ENCODE measurements around the gene XAB2.

XAB2 gene

GRCh38 chr19:7627166-7627565 is 2.2 kb downstream of the XAB2 start:
- Histone ChIP-seq H3K36me3 (ENCODE audit: insufficient read depth, low read length) (peaks cover 44% of the 10 kb centered on the region), H3K27ac (ENCODE audit: low read depth, low read length) (no peak overlapping the region), H3K4me3 (ENCODE audit: low read depth in 1 of 2, low read length in 2 of 2) (no peak overlapping the region), H3K9me3 (ENCODE audit: low read length) (no peaks in the 10 kb centered on the region), H3K9ac (ENCODE audit: low read length) (no peak overlapping the region), H3K27me3 (ENCODE audit: control insufficient read depth in 1 of 2, insufficient read depth in 2 of 2, low read length in 2 of 2) (no peaks in the 10 kb centered on the region), H3K4me1 (ENCODE audit: insufficient read depth, low read length) (peaks cover 29% of the 10 kb centered on the region)

- peaks cover 52% of the 10 kb centered on the region for H3K36me3 ChIP-seq (ENCODE audit: insufficient read depth, low read length)
- no peak overlapping the region for H3K9ac ChIP-seq (ENCODE audit: low read length)
- H3K27ac ChIP-seq (ENCODE audit: low read depth, low read length), result no peak overlapping the region
- no peak overlapping the region for H3K4me3 ChIP-seq (ENCODE audit: low read depth in 1 of 2, low read length in 2 of 2)
- H3K4me1 ChIP-seq (ENCODE audit: insufficient read depth, low read length), result peaks cover 28% of the 10 kb centered on the region
- H3K27me3 ChIP-seq (ENCODE audit: control insufficient read depth in 1 of 2, insufficient read depth in 2 of 2, low read length in 2 of 2), result no peaks in the 10 kb centered on the region
- no peaks in the 10 kb centered on the region for H3K9me3 ChIP-seq (ENCODE audit: low read length)
Measured at GRCh38 chr19:7625763-7626372, 3.5 kb downstream of the XAB2 start.

GRCh38 chr19:7624810-7625209 is 4.5 kb downstream of the XAB2 start:
- no peak overlapping the region for H3K9ac ChIP-seq (ENCODE audit: low read length)
- H3K4me1 ChIP-seq (ENCODE audit: insufficient read depth, low read length), result peaks cover 18% of the 10 kb centered on the region
- H3K27me3 ChIP-seq (ENCODE audit: control insufficient read depth in 1 of 2, insufficient read depth in 2 of 2, low read length in 2 of 2), result no peaks in the 10 kb centered on the region
- peaks cover 60% of the 10 kb centered on the region for H3K36me3 ChIP-seq (ENCODE audit: insufficient read depth, low read length)
- no peak overlapping the region for H3K27ac ChIP-seq (ENCODE audit: low read depth, low read length)
- no peak overlapping the region for H3K4me3 ChIP-seq (ENCODE audit: low read depth in 1 of 2, low read length in 2 of 2)
- no peaks in the 10 kb centered on the region for H3K9me3 ChIP-seq (ENCODE audit: low read length)

- Histone ChIP-seq H3K4me3 (ENCODE audit: low read depth in 1 of 2, low read length in 2 of 2) (no peak overlapping the region), H3K36me3 (ENCODE audit: insufficient read depth, low read length) (peaks cover 63% of the 10 kb centered on the region), H3K9me3 (ENCODE audit: low read length) (no peaks in the 10 kb centered on the region), H3K4me1 (ENCODE audit: insufficient read depth, low read length) (peaks cover 18% of the 10 kb centered on the region), H3K27me3 (ENCODE audit: control insufficient read depth in 1 of 2, insufficient read depth in 2 of 2, low read length in 2 of 2) (no peaks in the 10 kb centered on the region), H3K27ac (ENCODE audit: low read depth, low read length) (no peak overlapping the region), H3K9ac (ENCODE audit: low read length) (no peak overlapping the region)
Measured at GRCh38 chr19:7623725-7624603, 5.4 kb downstream of the XAB2 start.

GRCh38 chr19:7622933-7623685 is 6.2 kb downstream of the XAB2 start:
- Histone ChIP-seq H3K9me3 (ENCODE audit: low read length) (no peaks in the 10 kb centered on the region), H3K4me3 (ENCODE audit: low read depth in 1 of 2, low read length in 2 of 2) (no peak overlapping the region), H3K27me3 (ENCODE audit: control insufficient read depth in 1 of 2, insufficient read depth in 2 of 2, low read length in 2 of 2) (no peaks in the 10 kb centered on the region), H3K36me3 (ENCODE audit: insufficient read depth, low read length) (peaks cover 63% of the 10 kb centered on the region), H3K4me1 (ENCODE audit: insufficient read depth, low read length) (peaks cover 15% of the 10 kb centered on the region), H3K9ac (ENCODE audit: low read length) (no peak overlapping the region), H3K27ac (ENCODE audit: low read depth, low read length) (no peak overlapping the region)

- Histone ChIP-seq H3K9ac (ENCODE audit: low read length) (no peak overlapping the region), H3K36me3 (ENCODE audit: insufficient read depth, low read length) (peaks cover 54% of the 10 kb centered on the region), H3K4me1 (ENCODE audit: insufficient read depth, low read length) (peaks cover 4% of the 10 kb centered on the region), H3K4me3 (ENCODE audit: low read depth in 1 of 2, low read length in 2 of 2) (no peak overlapping the region), H3K9me3 (ENCODE audit: low read length) (no peaks in the 10 kb centered on the region), H3K27me3 (ENCODE audit: control insufficient read depth in 1 of 2, insufficient read depth in 2 of 2, low read length in 2 of 2) (no peaks in the 10 kb centered on the region), H3K27ac (ENCODE audit: low read depth, low read length) (no peak overlapping the region)
Measured at GRCh38 chr19:7620442-7621412, 8.6 kb downstream of the XAB2 start.

GRCh38 chr19:7619671-7620441 is 9.5 kb downstream of the XAB2 start:
- Histone ChIP-seq H3K27me3 (ENCODE audit: control insufficient read depth in 1 of 2, insufficient read depth in 2 of 2, low read length in 2 of 2) (no peaks in the 10 kb centered on the region), H3K36me3 (ENCODE audit: insufficient read depth, low read length) (peaks cover 45% of the 10 kb centered on the region), H3K4me1 (ENCODE audit: insufficient read depth, low read length) (peaks cover 4% of the 10 kb centered on the region), H3K9ac (ENCODE audit: low read length) (no peak overlapping the region), H3K27ac (ENCODE audit: low read depth, low read length) (no peak overlapping the region), H3K9me3 (ENCODE audit: low read length) (no peaks in the 10 kb centered on the region), H3K4me3 (ENCODE audit: low read depth in 1 of 2, low read length in 2 of 2) (no peak overlapping the region)

GRCh38 chr19:7618771-7619510 is 10.4 kb downstream of the XAB2 start:
- Histone ChIP-seq H3K4me3 (ENCODE audit: low read depth in 1 of 2, low read length in 2 of 2) (no peak overlapping the region), H3K27ac (ENCODE audit: low read depth, low read length) (no peak overlapping the region), H3K4me1 (ENCODE audit: insufficient read depth, low read length) (peaks cover 4% of the 10 kb centered on the region), H3K36me3 (ENCODE audit: insufficient read depth, low read length) (peaks cover 38% of the 10 kb centered on the region), H3K9ac (ENCODE audit: low read length) (no peak overlapping the region), H3K27me3 (ENCODE audit: control insufficient read depth in 1 of 2, insufficient read depth in 2 of 2, low read length in 2 of 2) (no peaks in the 10 kb centered on the region), H3K9me3 (ENCODE audit: low read length) (no peaks in the 10 kb centered on the region)

GRCh38 chr19:7618348-7618747 is 11.0 kb downstream of the XAB2 start:
- H3K27me3 ChIP-seq (ENCODE audit: control insufficient read depth in 1 of 2, insufficient read depth in 2 of 2, low read length in 2 of 2), result no peaks in the 10 kb centered on the region
- H3K36me3 ChIP-seq (ENCODE audit: insufficient read depth, low read length), result peaks cover 33% of the 10 kb centered on the region
- no peak overlapping the region for H3K4me3 ChIP-seq (ENCODE audit: low read depth in 1 of 2, low read length in 2 of 2)
- peaks cover 4% of the 10 kb centered on the region for H3K4me1 ChIP-seq (ENCODE audit: insufficient read depth, low read length)
- H3K9ac ChIP-seq (ENCODE audit: low read length), result no peak overlapping the region
- H3K9me3 ChIP-seq (ENCODE audit: low read length), result no peaks in the 10 kb centered on the region
- no peak overlapping the region for H3K27ac ChIP-seq (ENCODE audit: low read depth, low read length)

- Histone ChIP-seq H3K27me3 (ENCODE audit: control insufficient read depth in 1 of 2, insufficient read depth in 2 of 2, low read length in 2 of 2) (no peaks in the 10 kb centered on the region), H3K36me3 (ENCODE audit: insufficient read depth, low read length) (peaks cover 27% of the 10 kb centered on the region), H3K27ac (ENCODE audit: low read depth, low read length) (no peak overlapping the region), H3K9ac (ENCODE audit: low read length) (no peak overlapping the region), H3K4me3 (ENCODE audit: low read depth in 1 of 2, low read length in 2 of 2) (no peak overlapping the region), H3K9me3 (ENCODE audit: low read length) (no peaks in the 10 kb centered on the region), H3K4me1 (ENCODE audit: insufficient read depth, low read length) (peaks cover 4% of the 10 kb centered on the region)
Measured at GRCh38 chr19:7617735-7618134, 11.6 kb downstream of the XAB2 start.

Measured in muscle layer of colon (tissue), 2 donors.